Effector memory CD4-positive, alpha-beta T cell (primary cell): ENCODE data around the gene UBE2D3.
"Not testable (repeated sequence)": the region's sequence is repeated elsewhere in the genome, so short reads cannot be mapped to it uniquely, and the experiment has no call there.

Source experiments
- DNase-seq, 3 donors: peaks; one replicate each; pipeline ENCODE4 v3.0.0-alpha.2; 2020
- H3K27ac ChIP-seq: 2 replicates; pipeline ENCODE4 v1.7.0; 2013; ENCODE audit warnings: mild to moderate bottlenecking, low read length, moderate library complexity; ENCODE audit not compliant: insufficient read depth, poor library complexity, severe bottlenecking
- H3K27me3 ChIP-seq: replicated peaks from 2 replicates; pipeline ENCODE4 v1.7.0; 2013; ENCODE audit warnings: mild to moderate bottlenecking, low read length; ENCODE audit not compliant: insufficient read depth, control insufficient read depth, poor library complexity, severe bottlenecking
- H3K36me3 ChIP-seq: 2 replicates; pipeline ENCODE4 v1.7.0; 2013; ENCODE audit warnings: mild to moderate bottlenecking, low read length, moderate library complexity; ENCODE audit not compliant: control insufficient read depth, insufficient read depth
- H3K4me1 ChIP-seq: 2 replicates; pipeline ENCODE4 v1.7.0; 2013; ENCODE audit warnings: low read length, mild to moderate bottlenecking; ENCODE audit not compliant: control insufficient read depth, insufficient read depth, poor library complexity, severe bottlenecking
- H3K4me3 ChIP-seq: 2 replicates; pipeline ENCODE4 v1.7.0; 2013; ENCODE audit warnings: low read length, low read depth, mild to moderate bottlenecking; ENCODE audit not compliant: insufficient read depth, poor library complexity, severe bottlenecking
- H3K9me3 ChIP-seq: 2 replicates; pipeline ENCODE4 v1.7.0; 2013; ENCODE audit warnings: mild to moderate bottlenecking, low read length, moderate library complexity; ENCODE audit not compliant: control insufficient read depth
- total RNA-seq, 3 donors: gene quantifications; one replicate each; lab custom pipeline; 2026; lab: John Stamatoyannopoulos, UW

Gene UBE2D3
- total RNA-seq = 523 to 726 (median 579) reads per million in 3 donors

DNA sequence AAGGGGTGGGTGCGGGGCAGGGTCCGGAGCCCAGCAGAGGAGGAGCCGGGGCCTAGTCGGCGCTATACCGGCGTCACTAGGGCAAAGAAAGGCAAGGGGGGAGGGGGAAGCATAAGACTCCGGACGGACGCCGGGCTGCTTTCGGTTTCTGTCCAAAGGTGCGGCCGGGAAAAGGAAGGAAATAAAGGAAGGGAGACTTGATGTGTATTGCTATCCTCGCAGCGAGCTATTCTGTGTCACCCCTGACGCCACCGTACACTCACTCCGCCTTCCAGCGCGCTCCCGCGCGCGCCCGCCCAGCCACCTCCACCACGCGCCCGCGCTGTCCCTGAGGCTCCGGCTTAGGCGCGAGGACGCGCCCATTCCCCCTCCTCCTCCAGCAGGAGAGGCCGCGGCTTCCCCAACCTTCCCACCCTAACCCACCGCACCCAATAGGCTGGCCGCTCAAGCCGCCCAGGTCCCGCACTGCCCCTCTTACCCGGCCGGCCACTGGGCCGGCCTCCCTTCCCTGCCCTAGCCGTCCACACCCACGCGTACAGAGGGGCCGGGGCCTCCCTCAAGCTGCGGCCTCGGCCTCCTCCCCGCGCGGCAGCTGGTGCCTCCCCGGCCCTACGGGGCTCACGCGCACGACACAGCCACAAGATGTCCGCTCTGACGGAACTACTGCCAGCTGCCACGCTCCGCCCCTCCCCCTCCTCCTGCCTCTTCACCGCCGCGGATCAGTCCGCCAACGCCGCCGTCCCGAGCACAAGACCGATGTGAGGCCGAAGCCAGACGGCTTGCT is at the start of gene UBE2D3:
Gene UBE2D3 (minus strand): TSS at position 662 of the 784 bp plus-strand sequence. CDS start 1,043 bp downstream, outside the sequence.
- H3K9me3 ChIP-seq = no peaks in the 10 kb centered on the region
- H3K27ac ChIP-seq = peak within 1 kb of the TSS; percentile 100
- peak within 1 kb of the TSS; percentile 85 for H3K4me3 ChIP-seq
- H3K4me1 ChIP-seq = peaks cover 10% of the 10 kb centered on the region
- H3K36me3 ChIP-seq = peaks cover 4% of the 10 kb centered on the region
- DNase-seq = peak; percentile 89 to 91 (median 90)
- no peaks in the 10 kb centered on the region for H3K27me3 ChIP-seq

DNA sequence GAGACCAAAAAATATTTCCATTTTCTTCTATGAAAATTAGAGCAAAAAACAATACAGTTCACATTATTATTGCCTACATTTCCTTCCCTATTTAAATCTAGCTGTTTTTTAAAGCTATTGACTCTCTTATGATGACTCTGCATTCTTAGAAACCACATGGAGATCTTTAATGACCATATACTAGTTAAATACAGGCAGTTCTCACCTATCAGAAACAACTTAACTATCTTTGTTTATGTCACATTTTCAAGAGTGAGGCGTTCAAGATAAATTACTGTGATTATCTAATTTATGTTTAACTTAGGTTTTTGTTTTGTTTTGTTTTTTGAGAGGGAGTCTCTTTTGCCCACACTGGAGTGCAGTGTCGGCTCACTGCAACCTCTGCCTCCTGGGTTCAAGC is 44.4 kb upstream of the UBE2D3 start:
- no peak for DNase-seq
- H3K9me3 ChIP-seq = no peaks in the 10 kb centered on the region
- no peak overlapping the region for H3K4me3 ChIP-seq
- H3K4me1 ChIP-seq = no peaks in the 10 kb centered on the region
- H3K27me3 ChIP-seq = no peaks in the 10 kb centered on the region
- no peaks in the 10 kb centered on the region for H3K36me3 ChIP-seq
- no peak overlapping the region for H3K27ac ChIP-seq

DNA sequence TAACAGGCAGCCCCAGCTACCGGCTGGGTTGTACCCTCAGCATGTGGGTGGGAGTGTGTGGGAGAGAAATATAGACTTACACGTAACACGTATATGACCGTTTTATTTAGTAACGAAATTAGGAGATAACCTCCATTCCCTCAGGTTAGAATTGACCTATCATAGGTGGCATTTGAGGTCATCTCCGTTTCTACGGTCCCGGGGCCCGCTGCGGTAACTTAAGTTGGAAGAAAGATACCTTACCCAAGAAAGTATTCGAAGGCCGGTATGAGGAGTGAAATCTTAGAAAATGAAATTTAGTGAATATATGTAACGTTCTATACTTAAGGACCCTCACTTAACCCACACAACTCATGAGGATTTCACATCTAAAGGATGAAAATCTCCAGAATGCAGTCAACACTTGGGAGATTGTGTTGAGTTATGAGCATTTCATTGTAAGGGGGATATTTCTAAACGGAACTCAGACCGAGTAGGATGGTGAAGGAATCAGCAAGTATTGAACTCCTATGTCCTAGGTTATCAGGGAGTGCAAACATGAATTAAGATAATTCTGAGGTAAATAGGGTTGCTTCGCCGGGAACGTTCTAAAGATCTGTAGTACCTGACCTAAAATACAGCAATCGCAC is 42.3 kb upstream of the UBE2D3 start:
- Histone ChIP-seq H3K27me3 (no peaks in the 10 kb centered on the region), H3K9me3 (no peaks in the 10 kb centered on the region), H3K27ac (peak overlapping the region; percentile 92), H3K4me1 (no peaks in the 10 kb centered on the region), H3K36me3 (no peaks in the 10 kb centered on the region), H3K4me3 (peak overlapping the region; percentile 64)
- no peak for DNase-seq

DNA sequence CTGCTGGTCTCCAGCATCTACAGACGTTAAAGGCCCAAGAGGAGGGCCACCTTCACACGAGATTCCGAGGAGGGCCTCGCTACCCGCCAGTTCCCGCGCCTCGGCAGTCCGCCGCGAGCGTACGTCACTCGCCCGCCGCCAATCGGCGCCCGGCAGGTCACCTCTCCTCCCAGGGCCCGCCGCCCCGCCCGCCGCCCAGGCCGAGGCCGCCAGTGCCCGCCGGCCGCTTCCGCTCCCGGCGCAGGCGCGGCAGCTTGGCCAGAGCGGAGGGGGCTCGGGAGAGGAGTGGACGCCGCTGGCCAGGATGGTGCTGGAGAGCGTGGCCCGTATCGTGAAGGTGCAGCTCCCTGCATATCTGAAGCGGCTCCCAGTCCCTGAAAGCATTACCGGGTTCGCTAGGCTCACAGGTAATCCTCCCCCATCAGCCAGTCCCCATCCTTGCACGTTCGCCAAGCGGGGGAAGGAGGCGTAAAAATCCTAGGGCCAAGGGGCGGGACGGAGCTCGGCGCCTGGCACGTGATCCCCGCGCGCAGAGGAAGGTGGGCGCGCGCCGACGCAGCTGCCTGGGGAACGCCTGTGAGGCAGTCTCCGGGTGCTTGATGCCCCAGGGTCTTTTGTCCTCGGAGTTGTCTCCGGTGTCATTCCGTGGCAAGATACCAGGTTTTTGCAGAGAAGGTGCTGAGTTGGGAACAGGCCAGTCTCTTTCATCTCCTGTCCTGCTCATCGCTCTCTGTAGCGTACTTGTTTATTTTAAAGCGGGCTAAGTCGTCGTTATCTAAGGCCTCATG is 41.6 kb upstream of the UBE2D3 start, which contains the start of gene CISD2:
Gene CISD2 (plus strand): TSS at position 212 of the 788 bp plus-strand sequence. CDS start 93 bp downstream, at position 305.
- peak within 1 kb of the TSS; percentile 64 for H3K4me3 ChIP-seq
- no peaks in the 10 kb centered on the region for H3K4me1 ChIP-seq
- H3K27ac ChIP-seq = peak within 1 kb of the TSS; percentile 92
- no peaks in the 10 kb centered on the region for H3K27me3 ChIP-seq
- DNase-seq = peak; percentile 80 to 87 (median 84)
- H3K36me3 ChIP-seq = no peaks in the 10 kb centered on the region
- H3K9me3 ChIP-seq = no peaks in the 10 kb centered on the region

DNA sequence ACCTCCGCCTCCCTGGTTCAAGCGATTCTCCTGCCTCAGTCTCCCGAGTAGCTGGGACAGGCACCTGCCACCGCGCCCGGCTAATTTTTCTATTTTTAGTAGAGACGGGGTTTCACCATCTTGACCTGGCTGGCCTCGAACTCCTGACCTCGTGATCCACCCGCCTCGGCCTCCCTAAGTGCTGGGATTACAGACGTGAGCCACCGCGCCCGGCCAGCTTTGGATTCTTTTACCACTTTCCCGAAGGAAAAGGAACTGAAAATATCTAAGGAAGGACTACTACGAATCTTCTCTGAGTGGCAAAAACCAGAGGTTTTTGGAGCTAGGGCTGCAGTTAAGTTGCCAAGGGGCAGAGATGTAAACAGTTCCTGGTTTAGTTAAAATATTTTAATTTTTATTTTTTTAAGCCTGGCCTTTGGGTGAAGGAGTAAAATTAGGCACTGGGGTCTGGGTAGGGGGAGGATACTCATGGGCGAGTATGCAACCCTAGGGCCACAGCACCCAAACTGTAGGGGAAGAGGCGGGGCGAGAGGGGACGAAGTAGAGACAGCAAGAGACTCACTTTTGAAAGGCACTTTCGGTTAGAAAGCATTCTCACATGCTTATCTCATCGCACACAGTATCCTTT is 40.9 kb upstream of the UBE2D3 start:
- Histone ChIP-seq H3K27me3 (no peaks in the 10 kb centered on the region), H3K27ac (peak overlapping the region; percentile 92), H3K4me3 (peak overlapping the region; percentile 64), H3K4me1 (no peaks in the 10 kb centered on the region), H3K36me3 (no peaks in the 10 kb centered on the region), H3K9me3 (no peaks in the 10 kb centered on the region)
- no peak for DNase-seq

DNA sequence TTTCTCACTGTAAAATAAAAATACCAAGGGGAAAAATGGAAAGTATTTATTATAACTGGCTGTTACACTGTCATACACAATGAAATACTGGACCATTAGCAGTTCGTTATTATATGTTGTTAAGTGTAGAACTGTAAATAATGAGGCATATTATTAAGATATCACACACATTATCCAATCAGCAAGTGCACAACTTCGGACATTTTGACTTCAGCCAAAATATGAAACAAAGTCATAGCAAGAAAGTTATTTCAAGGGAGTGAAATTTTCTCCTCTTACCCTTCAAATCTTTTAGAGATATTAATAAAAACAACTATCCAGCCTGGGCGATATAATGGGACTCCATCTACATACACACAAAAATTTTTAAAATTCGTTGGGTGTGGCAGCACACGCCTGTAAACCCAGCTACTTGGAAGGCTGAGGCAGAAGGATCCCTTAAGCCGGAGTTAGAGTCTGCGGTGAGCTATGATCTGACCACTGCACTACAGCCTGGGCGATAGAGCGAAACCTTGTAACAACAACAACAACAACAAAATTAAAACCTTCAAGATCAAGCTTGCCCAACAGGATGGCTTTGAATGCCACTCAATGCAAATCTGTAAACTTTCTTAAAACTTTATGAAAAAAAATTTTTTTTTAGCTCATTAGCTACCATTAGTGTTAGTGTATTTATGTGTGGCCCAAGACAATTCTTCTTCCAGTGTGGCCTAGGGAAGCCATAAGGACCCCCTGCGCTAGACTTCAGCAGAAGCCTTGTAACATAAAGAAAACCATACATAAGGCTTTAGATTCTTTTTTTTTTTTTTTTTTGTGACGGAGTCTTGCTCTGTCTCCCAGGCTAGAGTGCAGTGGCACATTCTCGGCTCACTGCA is 40.2 kb upstream of the UBE2D3 start:
- Histone ChIP-seq H3K4me1 (no peaks in the 10 kb centered on the region), H3K27ac (peak overlapping the region; percentile 92), H3K36me3 (no peaks in the 10 kb centered on the region), H3K27me3 (no peaks in the 10 kb centered on the region), H3K4me3 (no peak overlapping the region), H3K9me3 (no peaks in the 10 kb centered on the region)
- DNase-seq = no peak

DNA sequence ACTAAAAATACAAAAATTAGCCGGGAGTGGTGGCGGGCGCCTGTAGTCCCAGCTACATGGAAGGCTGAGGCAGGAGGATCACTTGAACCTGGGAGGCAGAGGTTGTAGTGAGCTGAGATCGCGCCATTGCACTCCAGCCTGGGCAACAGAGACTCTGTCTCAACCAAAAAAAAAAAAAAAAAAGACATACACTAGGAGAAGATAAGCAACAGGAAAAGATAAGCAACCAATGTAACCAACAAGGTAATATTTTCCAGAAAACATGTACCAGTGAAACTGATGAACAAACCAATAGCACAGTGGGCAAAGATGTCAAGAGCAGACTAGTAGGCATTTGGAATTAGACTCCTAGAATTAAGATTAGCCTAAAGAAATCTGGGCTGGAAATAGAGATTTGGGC is 38.0 kb upstream of the UBE2D3 start:
- DNase-seq, H3K9me3 ChIP-seq, H3K27ac ChIP-seq, H3K4me3 ChIP-seq, H3K27me3 ChIP-seq, H3K4me1 ChIP-seq, H3K36me3 ChIP-seq: not testable (repeated sequence)

DNA sequence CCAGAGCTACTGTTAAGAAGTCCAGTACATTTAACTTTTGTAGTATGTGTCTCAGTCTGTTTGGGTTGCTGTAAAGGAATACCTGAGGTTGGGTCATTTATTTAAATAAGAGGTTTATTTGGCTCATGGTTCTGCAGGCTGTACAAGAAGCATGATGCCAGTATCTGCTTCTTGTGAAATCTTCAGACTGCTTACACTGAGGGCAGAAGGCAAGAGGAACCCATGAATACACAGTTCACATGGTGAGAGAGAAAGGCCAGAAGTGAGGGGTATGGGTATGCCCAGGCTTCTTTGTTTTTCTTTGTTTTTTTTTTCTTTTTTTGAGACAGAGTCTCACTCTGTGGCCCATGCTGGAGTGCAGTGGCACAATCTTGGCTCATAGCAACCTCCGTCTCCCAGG is 35.4 kb upstream of the UBE2D3 start:
- DNase-seq = no peak

DNA sequence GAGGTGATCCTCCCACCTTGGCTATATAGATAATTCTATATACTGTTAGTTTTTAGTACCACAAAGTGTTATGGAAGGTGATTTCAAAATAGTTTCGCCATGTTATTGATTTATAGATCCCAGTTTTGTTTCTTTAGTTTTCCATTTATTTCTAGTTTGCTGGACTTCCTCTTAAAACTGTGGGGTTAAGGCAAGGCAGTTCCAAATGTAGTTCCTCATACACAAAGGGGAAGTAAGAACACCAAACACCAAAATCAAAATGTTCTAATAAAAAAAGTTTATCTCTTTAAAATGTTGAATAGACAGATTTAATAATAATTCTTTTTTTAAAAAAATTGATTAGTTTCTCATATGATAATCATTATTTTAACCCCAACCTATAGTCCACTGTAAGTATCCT is 34.7 kb upstream of the UBE2D3 start:
- no peak for DNase-seq
- H3K4me3 ChIP-seq = no peak overlapping the region
- no peaks in the 10 kb centered on the region for H3K36me3 ChIP-seq
- no peaks in the 10 kb centered on the region for H3K4me1 ChIP-seq
- H3K27ac ChIP-seq = no peak overlapping the region
- H3K9me3 ChIP-seq = no peaks in the 10 kb centered on the region
- H3K27me3 ChIP-seq = no peaks in the 10 kb centered on the region

More for the DNA sequence above, 35.4 kb upstream of the UBE2D3 start:
- Histone ChIP-seq H3K9me3 (no peaks in the 10 kb centered on the region), H3K4me3 (no peak overlapping the region), H3K27ac (no peak overlapping the region), H3K36me3 (no peaks in the 10 kb centered on the region), H3K4me1 (no peaks in the 10 kb centered on the region), H3K27me3 (no peaks in the 10 kb centered on the region)
